ENCODE results near the gene SUSD6.

DNA sequence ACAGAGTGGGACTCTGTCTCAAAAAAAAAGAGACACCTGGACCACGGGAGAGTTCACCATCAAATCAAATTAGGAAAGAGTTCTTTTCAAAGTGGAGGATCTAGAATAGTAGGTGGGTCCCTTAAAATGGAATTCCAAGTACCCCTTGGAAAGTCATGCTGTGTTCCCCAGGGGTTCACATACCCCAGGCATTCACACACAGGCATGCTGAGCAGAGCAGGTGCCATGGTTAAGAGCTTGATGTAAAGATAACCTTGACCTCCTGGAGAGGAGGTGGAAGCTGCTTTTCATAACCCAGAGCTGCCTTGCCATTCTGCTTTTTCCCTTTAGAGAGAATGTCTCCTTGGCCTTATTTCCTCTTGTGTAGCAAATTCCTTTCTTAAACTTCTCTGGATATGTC is 141.4 kb downstream of the SUSD6 start:
- TF ChIP-seq POLR2A (IDR thresholded peaks at IDR 0.05; ENCODE audit: low read depth, low read length) (no peak), POLR2AphosphoS5 (IDR thresholded peaks at IDR 0.05; ENCODE audit: low read depth, low read length) (no peak), SPI1 (IDR thresholded peaks at IDR 0.05; ENCODE audit: low read depth, low read length) (no peak), TAF1 (IDR thresholded peaks at IDR 0.05; ENCODE audit: low read depth, low read length) (no peak)

Data from GM12891 (cell line).